HG03571 (cell line): ENCODE results near the gene HASPIN.

Experiments used
- ATAC-seq: cut with Tn5 transposase; IDR thresholded peaks from one replicate; pipeline ENCODE4 v1.9.1; 2021; ENCODE audit not compliant: unreplicated experiment

HASPIN gene

GRCh38 chr17:3762922-3763776 lies 39.4 kb downstream of the HASPIN start:
- peak; percentile 65 for ATAC-seq

- ATAC-seq: no peak
Measured at GRCh38 chr17:3763777-3764170, 40.1 kb downstream of the HASPIN start.

- no peak for ATAC-seq
Measured at GRCh38 chr17:3765981-3766380, 42.3 kb downstream of the HASPIN start.

- no peak for ATAC-seq
Measured at GRCh38 chr17:3766779-3767178, 43.1 kb downstream of the HASPIN start.

GRCh38 chr17:3768341-3768740 lies 44.6 kb downstream of the HASPIN start:
- no peak for ATAC-seq

- no peak for ATAC-seq
Measured at GRCh38 chr17:3768769-3769168, 45.1 kb downstream of the HASPIN start.

GRCh38 chr17:3770466-3770865 lies 46.8 kb downstream of the HASPIN start:
- ATAC-seq: no peak

GRCh38 chr17:3771140-3771539 lies 47.4 kb downstream of the HASPIN start:
- ATAC-seq: no peak

GRCh38 chr17:3772764-3773163 lies 49.1 kb downstream of the HASPIN start:
- no peak for ATAC-seq

- no peak for ATAC-seq
Measured at GRCh38 chr17:3773511-3773910, 49.8 kb downstream of the HASPIN start.

GRCh38 chr17:3773966-3774365 lies 50.3 kb downstream of the HASPIN start:
- ATAC-seq: no peak
